ENCODE measurements around the gene RASA3.

Gene RASA3

GRCh38 chr13:114063545-114064449, 68.6 kb downstream of the RASA3 start:
- H3K27me3 ChIP-seq (ENCODE audit: control insufficient read depth in 1 of 2, insufficient read depth in 2 of 2, low read length in 2 of 2), result no peaks in the 10 kb centered on the region
- H3K36me3 ChIP-seq (ENCODE audit: control insufficient read depth in 2 of 2, insufficient read depth in 2 of 2, low read length in 2 of 2), result no peaks in the 10 kb centered on the region
- no peaks in the 10 kb centered on the region for H3K9me3 ChIP-seq (ENCODE audit: control insufficient read depth in 2 of 2, low read length in 2 of 2)
- H3K27ac ChIP-seq (ENCODE audit: low read length), result peak overlapping the region; percentile 99
- H3K4me3 ChIP-seq (ENCODE audit: low read length in 2 of 2), result peak overlapping the region; percentile 57 to 75
- H3K4me1 ChIP-seq (ENCODE audit: control insufficient read depth, insufficient read depth, low read length), result peaks cover 54% of the 10 kb centered on the region
- H3K9ac ChIP-seq (ENCODE audit: low read length in 2 of 2), result peak overlapping the region; percentile 89 to 94

GRCh38 chr13:114062754-114063153, 69.7 kb downstream of the RASA3 start:
- Histone ChIP-seq H3K4me1 (ENCODE audit: control insufficient read depth, insufficient read depth, low read length) (peaks cover 49% of the 10 kb centered on the region), H3K9me3 (ENCODE audit: control insufficient read depth in 2 of 2, low read length in 2 of 2) (no peaks in the 10 kb centered on the region), H3K36me3 (ENCODE audit: control insufficient read depth in 2 of 2, insufficient read depth in 2 of 2, low read length in 2 of 2) (no peaks in the 10 kb centered on the region), H3K27me3 (ENCODE audit: control insufficient read depth in 1 of 2, insufficient read depth in 2 of 2, low read length in 2 of 2) (no peaks in the 10 kb centered on the region), H3K27ac (ENCODE audit: low read length) (peak overlapping the region; percentile 60), H3K9ac (ENCODE audit: low read length in 2 of 2) (no peak overlapping the region), H3K4me3 (ENCODE audit: low read length in 2 of 2) (no peak overlapping the region)

- no peak overlapping the region for H3K4me3 ChIP-seq (ENCODE audit: low read length in 2 of 2)
- peaks cover 52% of the 10 kb centered on the region for H3K4me1 ChIP-seq (ENCODE audit: control insufficient read depth, insufficient read depth, low read length)
- H3K9ac ChIP-seq (ENCODE audit: low read length in 2 of 2), result no peak overlapping the region
- H3K27ac ChIP-seq (ENCODE audit: low read length), result peak overlapping the region; percentile 60
- no peaks in the 10 kb centered on the region for H3K36me3 ChIP-seq (ENCODE audit: control insufficient read depth in 2 of 2, insufficient read depth in 2 of 2, low read length in 2 of 2)
- H3K27me3 ChIP-seq (ENCODE audit: control insufficient read depth in 1 of 2, insufficient read depth in 2 of 2, low read length in 2 of 2), result no peaks in the 10 kb centered on the region
- no peaks in the 10 kb centered on the region for H3K9me3 ChIP-seq (ENCODE audit: control insufficient read depth in 2 of 2, low read length in 2 of 2)
These were observed 70.1 kb downstream of the RASA3 start for GRCh38 chr13:114062341-114062740.

GRCh38 chr13:114061744-114062143, 70.7 kb downstream of the RASA3 start:
- Histone ChIP-seq H3K4me1 (ENCODE audit: control insufficient read depth, insufficient read depth, low read length) (peaks cover 56% of the 10 kb centered on the region), H3K36me3 (ENCODE audit: control insufficient read depth in 2 of 2, insufficient read depth in 2 of 2, low read length in 2 of 2) (no peaks in the 10 kb centered on the region), H3K4me3 (ENCODE audit: low read length in 2 of 2) (no peak overlapping the region), H3K27me3 (ENCODE audit: control insufficient read depth in 1 of 2, insufficient read depth in 2 of 2, low read length in 2 of 2) (no peaks in the 10 kb centered on the region), H3K9ac (ENCODE audit: low read length in 2 of 2) (no peak overlapping the region), H3K27ac (ENCODE audit: low read length) (no peak overlapping the region), H3K9me3 (ENCODE audit: control insufficient read depth in 2 of 2, low read length in 2 of 2) (no peaks in the 10 kb centered on the region)

- H3K4me1 ChIP-seq (ENCODE audit: control insufficient read depth, insufficient read depth, low read length), result peaks cover 53% of the 10 kb centered on the region
- no peak overlapping the region for H3K9ac ChIP-seq (ENCODE audit: low read length in 2 of 2)
- no peaks in the 10 kb centered on the region for H3K27me3 ChIP-seq (ENCODE audit: control insufficient read depth in 1 of 2, insufficient read depth in 2 of 2, low read length in 2 of 2)
- no peak overlapping the region for H3K27ac ChIP-seq (ENCODE audit: low read length)
- no peak overlapping the region for H3K4me3 ChIP-seq (ENCODE audit: low read length in 2 of 2)
- H3K9me3 ChIP-seq (ENCODE audit: control insufficient read depth in 2 of 2, low read length in 2 of 2), result no peaks in the 10 kb centered on the region
- H3K36me3 ChIP-seq (ENCODE audit: control insufficient read depth in 2 of 2, insufficient read depth in 2 of 2, low read length in 2 of 2), result peaks cover 0 to 2% of the 10 kb centered on the region in 2 donors
These were observed 71.4 kb downstream of the RASA3 start for GRCh38 chr13:114061047-114061446.

GRCh38 chr13:114059946-114060860, 72.2 kb downstream of the RASA3 start:
- no peaks in the 10 kb centered on the region for H3K27me3 ChIP-seq (ENCODE audit: control insufficient read depth in 1 of 2, insufficient read depth in 2 of 2, low read length in 2 of 2)
- no peak overlapping the region for H3K4me3 ChIP-seq (ENCODE audit: low read length in 2 of 2)
- no peak overlapping the region for H3K9ac ChIP-seq (ENCODE audit: low read length in 2 of 2)
- H3K27ac ChIP-seq (ENCODE audit: low read length), result no peak overlapping the region
- peaks cover 4% of the 10 kb centered on the region in 2 donors for H3K36me3 ChIP-seq (ENCODE audit: control insufficient read depth in 2 of 2, insufficient read depth in 2 of 2, low read length in 2 of 2)
- no peaks in the 10 kb centered on the region for H3K9me3 ChIP-seq (ENCODE audit: control insufficient read depth in 2 of 2, low read length in 2 of 2)
- peaks cover 47% of the 10 kb centered on the region for H3K4me1 ChIP-seq (ENCODE audit: control insufficient read depth, insufficient read depth, low read length)

GRCh38 chr13:114059428-114059827, 73.0 kb downstream of the RASA3 start:
- H3K4me1 ChIP-seq (ENCODE audit: control insufficient read depth, insufficient read depth, low read length), result peaks cover 41% of the 10 kb centered on the region
- no peaks in the 10 kb centered on the region for H3K27me3 ChIP-seq (ENCODE audit: control insufficient read depth in 1 of 2, insufficient read depth in 2 of 2, low read length in 2 of 2)
- H3K36me3 ChIP-seq (ENCODE audit: control insufficient read depth in 2 of 2, insufficient read depth in 2 of 2, low read length in 2 of 2), result peaks cover 9 to 11% of the 10 kb centered on the region in 2 donors
- H3K4me3 ChIP-seq (ENCODE audit: low read length in 2 of 2), result no peak overlapping the region
- no peaks in the 10 kb centered on the region for H3K9me3 ChIP-seq (ENCODE audit: control insufficient read depth in 2 of 2, low read length in 2 of 2)
- no peak overlapping the region for H3K9ac ChIP-seq (ENCODE audit: low read length in 2 of 2)
- no peak overlapping the region for H3K27ac ChIP-seq (ENCODE audit: low read length)

GRCh38 chr13:114058051-114058867, 74.2 kb downstream of the RASA3 start:
- Histone ChIP-seq H3K36me3 (ENCODE audit: control insufficient read depth in 2 of 2, insufficient read depth in 2 of 2, low read length in 2 of 2) (peaks cover 9 to 11% of the 10 kb centered on the region in 2 donors), H3K27me3 (ENCODE audit: control insufficient read depth in 1 of 2, insufficient read depth in 2 of 2, low read length in 2 of 2) (no peaks in the 10 kb centered on the region), H3K9me3 (ENCODE audit: control insufficient read depth in 2 of 2, low read length in 2 of 2) (no peaks in the 10 kb centered on the region), H3K9ac (ENCODE audit: low read length in 2 of 2) (no peak overlapping the region), H3K4me1 (ENCODE audit: control insufficient read depth, insufficient read depth, low read length) (peaks cover 29% of the 10 kb centered on the region), H3K4me3 (ENCODE audit: low read length in 2 of 2) (no peak overlapping the region), H3K27ac (ENCODE audit: low read length) (no peak overlapping the region)

GRCh38 chr13:114057166-114058050, 75.0 kb downstream of the RASA3 start:
- no peak overlapping the region for H3K9ac ChIP-seq (ENCODE audit: low read length in 2 of 2)
- peaks cover 24% of the 10 kb centered on the region for H3K4me1 ChIP-seq (ENCODE audit: control insufficient read depth, insufficient read depth, low read length)
- no peak overlapping the region for H3K4me3 ChIP-seq (ENCODE audit: low read length in 2 of 2)
- H3K36me3 ChIP-seq (ENCODE audit: control insufficient read depth in 2 of 2, insufficient read depth in 2 of 2, low read length in 2 of 2), result peaks cover 9 to 11% of the 10 kb centered on the region in 2 donors
- H3K27me3 ChIP-seq (ENCODE audit: control insufficient read depth in 1 of 2, insufficient read depth in 2 of 2, low read length in 2 of 2), result no peaks in the 10 kb centered on the region
- no peaks in the 10 kb centered on the region for H3K9me3 ChIP-seq (ENCODE audit: control insufficient read depth in 2 of 2, low read length in 2 of 2)
- H3K27ac ChIP-seq (ENCODE audit: low read length), result no peak overlapping the region

Measured in stomach smooth muscle (tissue), 2 donors.